ENCODE measurements around the gene PVALB.

The PVALB gene, protein sequence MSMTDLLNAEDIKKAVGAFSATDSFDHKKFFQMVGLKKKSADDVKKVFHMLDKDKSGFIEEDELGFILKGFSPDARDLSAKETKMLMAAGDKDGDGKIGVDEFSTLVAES

GRCh38 chr22:36816636-36817524, at the start of gene PVALB:
PVALB (minus strand) TSS chr22:36817035; CDS start chr22:36817005, 30 bp downstream.
- DNase-seq (ENCODE audit: low read depth): no peak

DNA sequence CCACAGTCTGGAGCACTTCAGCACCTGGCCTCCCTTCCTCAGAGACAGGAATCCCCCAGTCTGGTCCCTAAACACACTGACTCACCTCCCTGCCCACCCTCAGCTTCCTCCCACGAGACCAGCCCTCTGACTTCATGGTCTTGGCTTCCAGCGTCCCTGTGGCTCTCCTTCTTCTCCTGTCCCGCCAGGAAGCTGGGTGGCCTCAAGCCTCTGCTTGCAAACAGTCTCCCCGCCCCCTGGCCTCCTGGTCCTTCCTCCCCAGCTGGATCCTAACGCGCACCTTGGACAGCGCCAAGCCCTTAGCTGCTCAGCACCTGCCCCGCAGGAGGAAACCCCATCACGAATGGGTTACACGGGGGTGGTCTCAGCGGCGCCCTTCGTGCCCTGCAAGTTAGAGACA, 48.5 kb upstream of the PVALB start:
- DNase-seq (ENCODE audit: low read depth): no peak

GRCh38 chr22:36864454-36865215, 47.8 kb upstream of the PVALB start:
- no peak for DNase-seq (ENCODE audit: low read depth)

DNA sequence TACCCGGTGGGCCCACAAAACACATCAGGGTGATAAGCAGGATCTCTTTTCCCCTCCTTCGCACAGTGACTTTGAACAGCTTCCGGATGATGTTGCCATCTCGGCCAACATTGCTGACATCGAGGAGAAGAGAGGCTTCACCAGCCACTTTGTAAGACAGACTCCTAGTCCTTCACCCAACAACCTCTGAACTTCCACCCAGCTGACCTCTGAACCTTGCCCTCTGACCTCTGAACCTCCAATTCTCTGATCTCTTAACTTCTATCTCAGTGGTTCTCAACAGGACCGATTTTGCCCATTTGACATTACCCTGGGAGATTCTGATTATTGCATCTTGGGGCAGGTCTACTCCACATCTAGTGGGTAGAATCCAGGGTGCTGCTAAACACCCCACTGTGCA, 47.1 kb upstream of the PVALB start:
- DNase-seq (ENCODE audit: low read depth): no peak

GRCh38 chr22:36863281-36863680, 46.4 kb upstream of the PVALB start:
- no peak for DNase-seq (ENCODE audit: low read depth)

- DNase-seq (ENCODE audit: low read depth): no peak
These were observed 45.7 kb upstream of the PVALB start for GRCh38 chr22:36862251-36863242.

- DNase-seq (ENCODE audit: low read depth): no peak
These were observed 44.2 kb upstream of the PVALB start, which contains the start of gene NCF4 for GRCh38 chr22:36860821-36861659. NCF4 (plus strand) TSS chr22:36861006; CDS start chr22:36861172, 166 bp downstream.

GRCh38 chr22:36860438-36860820, 43.6 kb upstream of the PVALB start:
- DNase-seq (ENCODE audit: low read depth): no peak

DNA sequence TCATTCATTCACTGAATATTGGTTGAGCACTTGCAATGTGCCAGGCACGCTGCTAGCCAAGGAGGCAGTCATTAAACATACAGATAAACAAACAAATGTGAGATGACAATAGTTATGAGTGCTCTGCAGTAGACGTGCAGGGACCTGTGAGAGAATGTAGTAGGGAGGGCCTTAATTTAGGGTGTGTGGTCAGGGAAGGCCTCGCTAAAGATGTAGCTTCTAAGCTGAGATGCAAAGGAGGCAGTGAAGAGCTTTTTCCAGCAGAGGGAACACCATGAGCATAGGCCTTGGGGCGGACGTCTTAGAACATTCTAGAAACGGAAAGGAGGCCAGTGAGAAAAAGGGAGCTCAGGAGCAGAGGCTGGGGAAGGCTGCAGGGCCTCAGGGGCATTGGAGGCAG, 43.2 kb upstream of the PVALB start:
- no peak for DNase-seq (ENCODE audit: low read depth)

- no peak for DNase-seq (ENCODE audit: low read depth)
These were observed 42.1 kb upstream of the PVALB start for GRCh38 chr22:36858966-36859365.

DNA sequence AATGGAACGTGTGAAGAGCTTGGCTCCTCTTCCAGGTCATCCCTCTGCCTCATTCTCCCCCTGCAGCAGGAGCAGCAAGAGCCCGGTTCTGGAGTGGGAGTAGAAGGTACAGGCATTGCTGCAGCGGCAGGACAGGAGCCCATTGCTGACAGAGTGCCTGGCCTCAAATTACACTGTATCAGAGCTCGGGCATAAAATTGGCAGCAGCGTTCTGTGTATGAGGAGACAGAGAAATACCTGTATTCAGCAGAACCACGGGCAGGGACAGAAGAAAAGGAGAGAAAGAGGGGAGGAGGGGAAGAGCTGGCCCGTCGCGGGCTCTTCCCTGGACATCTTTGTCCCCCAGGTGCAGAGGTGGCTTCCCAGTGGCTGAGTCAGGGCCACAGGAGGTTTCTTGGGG, 41.3 kb upstream of the PVALB start:
- DNase-seq (ENCODE audit: low read depth): no peak

- DNase-seq (ENCODE audit: low read depth): no peak
These were observed 39.9 kb upstream of the PVALB start for GRCh38 chr22:36856792-36857135.

- DNase-seq (ENCODE audit: low read depth): peak; percentile 99
These were observed 39.4 kb upstream of the PVALB start for GRCh38 chr22:36856121-36856791.

DNA sequence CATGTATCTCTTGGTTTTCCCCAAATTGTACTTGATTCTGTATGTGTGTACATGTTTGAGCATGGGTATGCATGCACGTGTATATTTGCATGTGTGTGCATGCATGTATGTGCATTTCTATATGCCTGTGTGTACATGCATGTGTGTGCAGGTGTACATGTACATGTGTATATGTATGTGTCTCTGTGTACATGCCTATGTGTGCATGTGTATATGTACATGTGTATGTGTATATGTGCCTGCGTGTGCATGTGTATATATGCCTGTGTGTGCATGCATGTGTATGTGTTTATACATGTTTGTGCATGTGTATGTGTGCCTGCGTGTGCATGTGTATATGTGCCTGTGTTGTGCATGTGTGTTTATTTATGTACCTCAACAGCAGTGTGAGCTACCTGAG, 38.6 kb upstream of the PVALB start:
- DNase-seq (ENCODE audit: low read depth): no peak

GRCh38 chr22:36853407-36854099, 36.7 kb upstream of the PVALB start:
- DNase-seq (ENCODE audit: low read depth): peak; percentile 84

DNA sequence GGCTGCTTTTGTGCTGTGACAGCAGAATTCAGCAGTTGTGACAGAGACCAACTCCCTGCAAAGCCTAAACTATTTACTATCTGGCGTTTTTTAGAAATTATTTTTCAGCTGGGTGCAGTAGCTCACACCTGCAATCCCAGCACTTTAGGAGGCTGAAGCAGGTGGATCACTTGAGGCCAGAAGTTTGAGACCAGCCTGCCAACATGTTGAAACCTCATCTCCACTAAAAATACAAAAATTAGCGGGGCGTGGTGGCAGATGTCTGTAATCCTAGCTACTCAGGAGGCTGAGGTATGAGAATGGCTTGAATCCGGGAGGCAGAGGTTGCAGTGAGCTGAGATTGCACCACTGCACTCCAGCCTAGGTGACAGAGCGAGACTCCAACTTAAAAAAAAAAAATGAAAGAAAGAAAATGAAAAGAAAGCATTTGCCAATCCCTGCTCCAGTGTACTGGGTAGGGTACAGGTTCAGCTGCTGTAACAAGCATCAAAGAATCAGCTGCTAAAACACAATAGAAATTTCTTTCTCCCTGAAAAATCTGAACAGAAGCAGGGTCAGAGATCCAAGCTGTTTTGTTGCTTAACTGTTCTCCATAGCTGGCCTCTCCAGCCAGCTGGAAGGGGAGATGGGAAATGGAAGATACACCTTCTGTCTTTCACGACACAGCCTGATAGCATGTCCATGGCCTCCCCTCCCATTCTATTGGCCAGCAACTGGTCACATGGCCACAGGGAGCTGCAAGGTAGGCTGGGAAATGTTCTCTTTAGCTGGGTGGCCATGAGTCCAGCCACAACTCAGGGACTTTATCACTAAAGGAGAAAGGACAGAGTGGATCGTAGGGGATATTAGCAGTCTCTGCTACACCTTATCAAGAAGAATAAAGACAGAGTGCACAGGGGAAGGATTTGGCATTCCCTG, 35.5 kb upstream of the PVALB start:
- no peak for DNase-seq (ENCODE audit: low read depth)

- DNase-seq (ENCODE audit: low read depth): no peak
These were observed 33.8 kb upstream of the PVALB start for GRCh38 chr22:36850682-36851081.

DNA sequence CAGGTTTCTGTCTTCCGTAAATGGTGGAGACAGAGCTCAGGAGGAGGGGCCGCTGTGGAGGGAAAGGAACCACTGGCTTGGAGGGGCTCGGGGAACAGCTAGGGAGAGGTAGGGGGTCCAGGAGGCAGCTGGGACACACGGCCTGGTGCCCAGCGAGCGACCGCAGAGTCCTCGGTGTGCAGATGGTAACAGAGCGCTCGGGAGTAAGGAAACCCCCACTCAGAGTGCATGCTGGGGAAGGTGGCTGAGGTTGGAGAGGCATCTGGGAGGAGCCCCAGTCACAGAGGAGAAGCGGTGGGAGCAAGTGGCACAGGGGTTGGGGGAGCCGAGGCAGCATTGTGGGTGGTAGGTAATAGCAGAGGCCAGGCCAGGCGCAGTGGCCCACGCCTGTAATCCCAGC, 33.2 kb upstream of the PVALB start:
- DNase-seq (ENCODE audit: low read depth): no peak

DNA sequence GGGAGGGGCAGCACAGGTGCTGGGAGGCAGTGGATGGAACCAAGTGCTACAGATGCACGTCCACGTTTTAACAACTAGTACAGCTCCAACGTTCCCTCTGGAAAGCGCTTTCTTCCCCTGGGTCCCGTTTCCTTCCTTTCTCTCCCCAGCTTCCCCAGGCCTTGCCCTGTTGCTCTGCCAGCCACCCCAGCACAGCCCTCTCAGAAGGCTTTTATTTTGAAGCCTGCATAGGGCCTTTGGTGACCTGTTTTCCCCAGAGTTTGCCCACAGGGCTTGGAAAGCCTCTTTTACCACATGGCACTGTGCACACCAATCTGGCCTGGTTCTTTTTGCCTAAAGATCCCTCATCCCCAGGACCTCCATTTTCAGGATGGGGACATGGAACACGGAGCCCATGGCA, 30.1 kb upstream of the PVALB start:
- no peak for DNase-seq (ENCODE audit: low read depth)

Data from activated T-cell treated with anti-CD3 and anti-CD28 coated beads for 1 hour (primary cell).